Right lobe of liver (tissue), 6 donors: ENCODE results near the gene SH2D7. TPM values are rescaled to one million over a fixed set of nuclear protein-coding genes. Genes with fewer than 3 reads are reported as not detected.

Source experiments
- ATAC-seq, 4 donors: fragments of 200-7000 bp; cut with Tn5 transposase; one replicate each; pipeline ENCODE4 v1.9.1; 2020; ENCODE audit warnings: mild to moderate bottlenecking in 4 of 4, moderate library complexity in 4 of 4
- DNase-seq, 3 donors: peaks; one replicate each; pipeline ENCODE4 v3.0.0-alpha.2; 2020
- H3K27ac ChIP-seq, 3 donors: fragments of 200-600 bp; one replicate each; pipeline ENCODE4 v1.8.0; 2022
- H3K27me3 ChIP-seq, 2 donors: fragments of 200-600 bp; one replicate each; pipeline ENCODE4 v1.8.0; 2022
- H3K36me3 ChIP-seq, 4 donors: fragments of 200-600 bp; sonication (generic) in 1 of 4; one replicate each; pipeline versions ENCODE4 v1.5.1 to v1.8.0; 2017 to 2022; ENCODE audit warnings: control low read depth in 1 of 4
- H3K4me1 ChIP-seq, 4 donors: fragments of 200-600 bp; sonication (generic) in 1 of 4; one replicate each; pipeline versions ENCODE4 v1.5.1 to v1.8.0; 2017 to 2022; ENCODE audit warnings: control low read depth in 1 of 4
- H3K4me3 ChIP-seq, 3 donors: fragments of 200-600 bp; one replicate each; pipeline ENCODE4 v1.8.0; 2022
- H3K9me3 ChIP-seq, 4 donors: fragments of 200-600 bp; sonication (generic) in 1 of 4; one replicate each; pipeline versions ENCODE4 v1.5.1 to v1.8.0; 2017 to 2022; ENCODE audit warnings: control low read depth in 1 of 4
- POLR2A ChIP-seq: fragments of 450-650 bp; IDR thresholded peaks from one replicate; pipeline ENCODE4 v1.6.1; 2017; ENCODE audit warnings: antibody characterized with exemption, mild to moderate bottlenecking
- WGBS: methylation state at CpG from one replicate; pipeline ENCODE4 v1.1.6; 2018; ENCODE audit warnings: low coverage, low lambda C conversion rate; ENCODE audit not compliant: insufficient coverage; ENCODE audit errors: missing lambda C conversion rate; 5-methylcytosine and 5-hydroxymethylcytosine counted together
- intact Hi-C, 2 donors: fragments of 100-400 bp; cut with DNase I; formaldehyde crosslinking; loops; one replicate each; pipeline versions ENCODE4 v1.11.2 to v1.14.1; 2022
- total RNA-seq, 6 experiments: library from RNA; depleted of rRNA in 2 of 6; stranded (reverse); fragments of >200 nt in 2 of 6; fragmentation: NEBNext Ultra II Directional in 3 of 6; extraction: Animal tissue kit (Norgen Biotek cat#: 25700) in 3 of 6; gene quantifications; one replicate each; pipeline versions ENCODE4 v1.1.0 to v1.2.4, GENCODE V29; 2016 to 2023
- TF ChIP-seq, protein P1 (sequence below), 4 donors: fragments of 200-600 bp in 3 of 4; fragments of 450-650 bp in 1 of 4; IDR thresholded peaks; one replicate each; pipeline versions ENCODE4 v1.5.1 to v1.8.0; 2016 to 2022; ENCODE audit warnings: antibody characterized with exemption in 4 of 4, mild to moderate bottlenecking in 2 of 4
- donor health status: DM: no; HTN: yes; CAD: no.
- donor health status: DM: no; HTN: no; CAD: no.
- donor health status: DM: no; HTN: no; CAD: no.
- donor health status: DM: no; HTN: yes; CAD: no.
- donor health status: DM: no; HTN: yes; CAD: no.

The SH2D7 gene
- total RNA-seq, 6 experiments from 2014 or later, result not detected

- ATAC-seq (no peak), DNase-seq (no peak)
- 88% methylated on average over 4 of the region's 5 CpGs for WGBS
- Histone ChIP-seq H3K27me3 (no peaks in the 10 kb centered on the region), H3K4me3 (no peak overlapping the region), H3K4me1 (peaks cover 0 to 2% (median 0%) of the 10 kb centered on the region in 4 donors), H3K27ac (no peak overlapping the region), H3K36me3 (no peaks in the 10 kb centered on the region), H3K9me3 (no peaks in the 10 kb centered on the region)
- intact Hi-C loops, result loop anchor here in 1 of 2 donors (5.0 kb wide), 1 partner anchor 72 kb away; no protein-coding TSS in a partner anchor
- TF ChIP-seq, protein P1, sequence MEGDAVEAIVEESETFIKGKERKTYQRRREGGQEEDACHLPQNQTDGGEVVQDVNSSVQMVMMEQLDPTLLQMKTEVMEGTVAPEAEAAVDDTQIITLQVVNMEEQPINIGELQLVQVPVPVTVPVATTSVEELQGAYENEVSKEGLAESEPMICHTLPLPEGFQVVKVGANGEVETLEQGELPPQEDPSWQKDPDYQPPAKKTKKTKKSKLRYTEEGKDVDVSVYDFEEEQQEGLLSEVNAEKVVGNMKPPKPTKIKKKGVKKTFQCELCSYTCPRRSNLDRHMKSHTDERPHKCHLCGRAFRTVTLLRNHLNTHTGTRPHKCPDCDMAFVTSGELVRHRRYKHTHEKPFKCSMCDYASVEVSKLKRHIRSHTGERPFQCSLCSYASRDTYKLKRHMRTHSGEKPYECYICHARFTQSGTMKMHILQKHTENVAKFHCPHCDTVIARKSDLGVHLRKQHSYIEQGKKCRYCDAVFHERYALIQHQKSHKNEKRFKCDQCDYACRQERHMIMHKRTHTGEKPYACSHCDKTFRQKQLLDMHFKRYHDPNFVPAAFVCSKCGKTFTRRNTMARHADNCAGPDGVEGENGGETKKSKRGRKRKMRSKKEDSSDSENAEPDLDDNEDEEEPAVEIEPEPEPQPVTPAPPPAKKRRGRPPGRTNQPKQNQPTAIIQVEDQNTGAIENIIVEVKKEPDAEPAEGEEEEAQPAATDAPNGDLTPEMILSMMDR (IDR thresholded peaks at IDR 0.05), result no peak
Measured at GRCh38 chr15:78120523-78120922, 28.2 kb downstream of the SH2D7 start.

GRCh38 chr15:78125267-78125666 is 32.9 kb downstream of the SH2D7 start:
- Histone ChIP-seq H3K4me1 (peaks cover 0 to 4% (median 0%) of the 10 kb centered on the region in 4 donors), H3K36me3 (no peaks in the 10 kb centered on the region), H3K4me3 (no peak overlapping the region), H3K27ac (no peak overlapping the region), H3K9me3 (no peaks in the 10 kb centered on the region), H3K27me3 (no peaks in the 10 kb centered on the region)
- TF ChIP-seq, protein P1 (IDR thresholded peaks at IDR 0.05), result no peak
- TF ChIP-seq POLR2A, result no peak
- intact Hi-C loops, result loop anchor here in 1 of 2 donors (5.0 kb wide), 1 partner anchor 117 kb away; no protein-coding TSS in a partner anchor
- ATAC-seq (no peak), DNase-seq (no peak)
- WGBS, result 100% methylated on average over 2 of the region's 3 CpGs

DNA sequence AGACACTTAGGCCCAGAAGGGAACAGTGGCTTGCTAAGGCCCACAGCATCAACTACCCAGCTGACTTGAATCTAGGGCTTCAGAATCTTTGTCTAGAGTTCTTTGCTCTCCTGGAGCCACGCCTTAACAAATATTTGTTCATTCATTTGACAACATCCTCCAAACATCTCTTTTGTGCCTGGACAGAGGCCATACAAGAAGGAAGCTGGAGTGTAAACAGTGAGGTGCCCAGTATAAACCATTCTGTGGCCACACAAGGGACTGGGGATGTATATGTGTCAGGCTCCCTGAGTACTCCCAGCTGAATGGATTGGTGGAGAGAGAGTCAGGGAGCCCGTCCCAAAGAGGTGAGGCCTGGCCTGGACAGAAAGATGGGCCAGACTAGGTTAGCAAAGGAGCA is 35.5 kb downstream of the SH2D7 start:
- intact Hi-C loops, result loop anchor here in 1 of 2 donors (5.0 kb wide), 1 partner anchor 114 kb away; no protein-coding TSS in a partner anchor
- no peak for DNase-seq
- Histone ChIP-seq H3K27me3 (no peaks in the 10 kb centered on the region), H3K9me3 (no peaks in the 10 kb centered on the region), H3K36me3 (no peaks in the 10 kb centered on the region), H3K4me3 (no peak overlapping the region), H3K4me1 (peaks cover 0 to 15% (median 0%) of the 10 kb centered on the region in 4 donors), H3K27ac (no peak overlapping the region)
- ATAC-seq, result peak; percentile 4 to 54 (median 38)
- TF ChIP-seq, protein P1 (IDR thresholded peaks at IDR 0.05), result no peak
- TF ChIP-seq POLR2A, result no peak
- WGBS, result 74% methylated on average over 2 of the region's 2 CpGs

- peaks cover 0 to 15% (median 0%) of the 10 kb centered on the region in 4 donors for H3K4me1 ChIP-seq
- intact Hi-C loops, result loop anchor here in 1 of 2 donors (5.0 kb wide), 1 partner anchor 113 kb away; no protein-coding TSS in a partner anchor
- H3K27me3 ChIP-seq, result no peaks in the 10 kb centered on the region
- 75% methylated on average over 2 of the region's 8 CpGs for whole genome bisulfite sequencing
- ATAC-seq (no peak), DNase-seq (no peak)
- H3K4me3 ChIP-seq, result no peak overlapping the region
- H3K27ac ChIP-seq, result no peak overlapping the region
- no peaks in the 10 kb centered on the region for H3K36me3 ChIP-seq
- H3K9me3 ChIP-seq, result no peaks in the 10 kb centered on the region
- TF ChIP-seq, protein P1 (IDR thresholded peaks at IDR 0.05), result no peak
- no peak for TF ChIP-seq POLR2A
Measured at GRCh38 chr15:78129077-78129750, 36.9 kb downstream of the SH2D7 start.
